Lower leg skin (tissue), 3 donors: ENCODE measurements around the gene CTSF.

ENCODE experiments used
- POLR2A ChIP-seq, 2 donors: fragments of 450-650 bp; IDR thresholded peaks; one replicate each; pipeline ENCODE4 v1.6.1; 2016 to 2017; ENCODE audit warnings: antibody characterized with exemption in 2 of 2, mild to moderate bottlenecking in 1 of 2, moderate library complexity in 1 of 2
- TF ChIP-seq, protein P1 (sequence below), 3 donors: fragments of 450-650 bp; IDR thresholded peaks; one replicate each; pipeline ENCODE4 v1.5.1; 2016; ENCODE audit warnings: antibody characterized with exemption in 3 of 3, mild to moderate bottlenecking in 3 of 3, moderate library complexity in 2 of 3

DNA sequence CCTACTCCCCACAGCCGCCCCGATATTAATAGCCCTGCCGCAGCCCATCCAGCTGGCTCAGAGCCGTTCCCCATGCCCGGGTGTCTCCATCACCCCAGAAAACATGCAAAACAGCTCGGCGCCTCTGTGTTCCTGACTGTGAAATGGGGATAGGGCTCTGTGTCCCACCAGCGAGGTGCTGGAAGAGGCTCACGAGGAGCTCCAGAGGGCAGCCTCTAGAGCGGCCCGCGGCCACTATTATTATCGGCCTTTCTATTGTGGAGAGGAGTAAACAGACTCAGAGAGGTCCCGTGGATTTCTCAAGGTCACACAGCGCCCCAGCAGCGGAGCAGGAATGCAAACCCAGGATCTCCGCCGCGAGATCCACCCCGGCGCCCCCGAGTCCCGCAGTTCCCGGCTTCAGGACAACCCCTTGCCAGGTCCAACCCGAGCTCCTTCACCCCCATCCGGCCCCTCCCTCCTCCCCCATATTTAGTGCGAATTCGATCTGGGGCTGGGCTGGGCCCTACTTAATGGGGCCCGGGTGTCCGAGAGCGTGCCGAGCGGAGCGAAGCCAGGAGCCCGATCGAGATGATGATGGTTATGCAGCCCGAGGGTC is 21.9 kb downstream of the CTSF start, which contains the start of gene ACTN3:
- TF ChIP-seq, protein P1, sequence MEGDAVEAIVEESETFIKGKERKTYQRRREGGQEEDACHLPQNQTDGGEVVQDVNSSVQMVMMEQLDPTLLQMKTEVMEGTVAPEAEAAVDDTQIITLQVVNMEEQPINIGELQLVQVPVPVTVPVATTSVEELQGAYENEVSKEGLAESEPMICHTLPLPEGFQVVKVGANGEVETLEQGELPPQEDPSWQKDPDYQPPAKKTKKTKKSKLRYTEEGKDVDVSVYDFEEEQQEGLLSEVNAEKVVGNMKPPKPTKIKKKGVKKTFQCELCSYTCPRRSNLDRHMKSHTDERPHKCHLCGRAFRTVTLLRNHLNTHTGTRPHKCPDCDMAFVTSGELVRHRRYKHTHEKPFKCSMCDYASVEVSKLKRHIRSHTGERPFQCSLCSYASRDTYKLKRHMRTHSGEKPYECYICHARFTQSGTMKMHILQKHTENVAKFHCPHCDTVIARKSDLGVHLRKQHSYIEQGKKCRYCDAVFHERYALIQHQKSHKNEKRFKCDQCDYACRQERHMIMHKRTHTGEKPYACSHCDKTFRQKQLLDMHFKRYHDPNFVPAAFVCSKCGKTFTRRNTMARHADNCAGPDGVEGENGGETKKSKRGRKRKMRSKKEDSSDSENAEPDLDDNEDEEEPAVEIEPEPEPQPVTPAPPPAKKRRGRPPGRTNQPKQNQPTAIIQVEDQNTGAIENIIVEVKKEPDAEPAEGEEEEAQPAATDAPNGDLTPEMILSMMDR (IDR thresholded peaks at IDR 0.05): no peak
- TF ChIP-seq POLR2A (IDR thresholded peaks at IDR 0.05): no peak
